GM10248 (cell line): ENCODE measurements around the gene EPAS1.

Experiments used
- CTCF ChIA-PET: fragments of 300-600 bp; sonication (Branson Sonifier 250); formaldehyde crosslinking; extraction: SDS; loops from one replicate; lab custom pipeline; 2021; ENCODE audit warnings: antibody characterized with exemption; lab: Yijun Ruan, JAX
- POLR2A ChIA-PET: fragments of 350-650 bp; sonication (Branson Sonifier 250); formaldehyde crosslinking; extraction: SDS; loops from one replicate; lab custom pipeline; 2020; ENCODE audit warnings: antibody characterized with exemption; lab: Yijun Ruan, JAX
- DNase-seq: peaks from one replicate; pipeline ENCODE4 v3.0.0; 2012; ENCODE audit errors: extremely low spot score
- TF ChIP-seq, protein P1 (sequence below): IDR thresholded peaks from 2 replicates; pipeline ENCODE4 v1.5.1; 2012; ENCODE audit warnings: mild to moderate bottlenecking, low read depth; ENCODE audit errors: extremely low read depth, missing control alignments, control extremely low read depth

Gene EPAS1

DNA sequence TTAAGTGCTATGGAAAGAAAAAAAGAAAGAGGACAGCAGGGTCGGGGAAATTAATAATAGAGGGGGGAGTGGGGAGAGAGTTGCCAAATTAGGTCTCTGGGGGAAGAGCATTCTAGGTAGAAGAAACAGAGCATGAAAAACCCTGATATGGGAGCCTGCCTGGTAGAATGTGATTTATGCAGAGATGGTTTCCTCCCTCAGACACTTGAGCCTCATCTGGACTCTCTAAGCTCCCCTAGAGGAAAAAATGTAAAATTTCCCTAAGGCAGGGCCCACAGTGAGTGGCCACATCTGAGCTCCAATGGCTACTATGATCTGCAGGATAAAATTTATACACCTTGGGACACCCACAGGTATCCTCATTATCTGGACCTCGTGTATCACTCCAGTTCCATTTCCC is 20.6 kb upstream of the EPAS1 start:
- no peak for DNase-seq
- ChIA-PET POLR2A (no interaction called here), CTCF (no interaction called here)
- TF ChIP-seq, protein P1, sequence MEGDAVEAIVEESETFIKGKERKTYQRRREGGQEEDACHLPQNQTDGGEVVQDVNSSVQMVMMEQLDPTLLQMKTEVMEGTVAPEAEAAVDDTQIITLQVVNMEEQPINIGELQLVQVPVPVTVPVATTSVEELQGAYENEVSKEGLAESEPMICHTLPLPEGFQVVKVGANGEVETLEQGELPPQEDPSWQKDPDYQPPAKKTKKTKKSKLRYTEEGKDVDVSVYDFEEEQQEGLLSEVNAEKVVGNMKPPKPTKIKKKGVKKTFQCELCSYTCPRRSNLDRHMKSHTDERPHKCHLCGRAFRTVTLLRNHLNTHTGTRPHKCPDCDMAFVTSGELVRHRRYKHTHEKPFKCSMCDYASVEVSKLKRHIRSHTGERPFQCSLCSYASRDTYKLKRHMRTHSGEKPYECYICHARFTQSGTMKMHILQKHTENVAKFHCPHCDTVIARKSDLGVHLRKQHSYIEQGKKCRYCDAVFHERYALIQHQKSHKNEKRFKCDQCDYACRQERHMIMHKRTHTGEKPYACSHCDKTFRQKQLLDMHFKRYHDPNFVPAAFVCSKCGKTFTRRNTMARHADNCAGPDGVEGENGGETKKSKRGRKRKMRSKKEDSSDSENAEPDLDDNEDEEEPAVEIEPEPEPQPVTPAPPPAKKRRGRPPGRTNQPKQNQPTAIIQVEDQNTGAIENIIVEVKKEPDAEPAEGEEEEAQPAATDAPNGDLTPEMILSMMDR: no peak

DNA sequence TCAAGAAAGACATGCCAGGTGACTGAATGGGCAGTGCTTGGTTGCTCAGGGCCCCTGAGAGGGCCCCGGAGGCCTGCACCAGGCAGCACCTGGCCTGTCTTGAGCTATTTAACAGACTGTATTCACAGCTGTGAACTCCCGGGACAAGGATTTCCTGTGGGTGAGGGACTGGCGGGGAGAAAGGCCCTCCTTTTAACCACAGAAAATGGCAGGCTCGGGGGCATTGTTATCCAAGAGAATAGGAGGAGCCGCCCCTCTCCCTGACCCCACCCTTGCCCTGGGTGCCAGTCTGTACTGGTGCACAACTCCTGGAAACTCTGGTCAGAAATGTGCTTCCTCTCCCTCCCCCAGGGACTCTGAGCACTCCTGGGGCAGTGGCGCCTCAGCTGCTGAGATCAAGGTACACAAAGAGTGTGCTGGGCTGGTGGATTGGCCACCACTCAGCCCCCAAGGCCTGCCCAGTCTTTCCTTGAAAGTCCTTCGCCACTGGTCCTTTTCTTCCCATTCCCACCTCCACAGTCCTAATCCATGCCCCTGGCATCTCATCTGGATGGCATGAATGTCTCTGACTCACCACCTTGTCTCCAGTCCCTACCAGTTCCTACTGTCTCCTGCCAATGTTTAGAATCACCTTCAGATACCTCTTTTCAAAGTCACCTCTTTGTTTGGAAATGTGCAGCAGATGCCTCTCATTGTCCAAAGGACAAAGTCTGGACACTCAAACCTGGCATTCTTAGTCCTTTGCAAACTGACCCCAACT is 19.6 kb upstream of the EPAS1 start:
- ChIA-PET POLR2A (no interaction called here), CTCF (no interaction called here)
- TF ChIP-seq, protein P1: no peak
- DNase-seq: no peak

DNA sequence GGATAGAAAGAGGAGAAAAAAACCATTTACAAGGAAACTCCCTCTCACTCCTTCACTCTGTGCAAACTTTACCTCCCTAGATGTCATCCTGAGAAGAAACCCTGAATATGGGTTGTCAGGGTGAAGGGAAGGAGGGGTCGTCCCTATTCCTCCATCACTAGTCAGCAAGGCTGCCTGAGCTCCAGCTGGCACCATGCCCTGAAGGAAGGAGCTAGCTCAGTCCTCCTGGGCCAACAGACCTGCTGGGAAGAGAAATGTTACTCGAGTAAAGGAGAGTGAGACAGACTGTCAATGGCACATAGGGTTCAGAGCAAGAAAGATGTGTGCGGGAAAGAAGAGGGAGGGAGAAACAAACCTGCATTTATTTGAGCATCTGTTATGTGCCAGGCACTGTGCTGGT is 18.3 kb upstream of the EPAS1 start:
- POLR2A ChIA-PET: no interaction called here
- TF ChIP-seq, protein P1: no peak
- no peak for DNase-seq
- CTCF ChIA-PET: interaction anchor here (0.8 to 1.3 kb wide), 4 partner anchors 9 to 77 kb away, joined by 3 to 4 read pairs (median 3); no protein-coding TSS in a partner anchor

DNA sequence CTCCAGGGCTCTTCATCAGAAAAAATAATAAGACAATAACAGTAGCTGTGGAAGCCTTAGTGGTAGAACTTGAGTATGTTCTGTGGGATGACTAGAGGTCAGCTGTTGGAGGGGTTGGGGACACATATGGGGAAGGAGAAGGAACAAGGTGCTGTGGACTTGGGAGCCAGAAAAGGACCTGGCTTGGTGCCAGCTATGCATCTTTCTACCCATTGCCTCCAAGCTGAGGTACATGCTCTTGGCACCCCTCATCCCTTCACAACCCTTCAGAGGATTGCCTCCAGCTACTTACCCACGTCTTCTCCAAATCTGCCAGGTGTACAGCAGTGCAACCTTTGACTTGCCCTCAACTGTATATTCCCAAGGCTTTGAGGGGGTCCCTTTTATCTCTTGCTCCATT is 15.3 kb upstream of the EPAS1 start:
- ChIA-PET POLR2A (no interaction called here), CTCF (interaction anchor here (1.2 to 1.6 kb wide), 2 partner anchors 12 to 15 kb away, joined by 3 to 6 read pairs; no protein-coding TSS in a partner anchor)
- TF ChIP-seq, protein P1: no peak
- no peak for DNase-seq

DNA sequence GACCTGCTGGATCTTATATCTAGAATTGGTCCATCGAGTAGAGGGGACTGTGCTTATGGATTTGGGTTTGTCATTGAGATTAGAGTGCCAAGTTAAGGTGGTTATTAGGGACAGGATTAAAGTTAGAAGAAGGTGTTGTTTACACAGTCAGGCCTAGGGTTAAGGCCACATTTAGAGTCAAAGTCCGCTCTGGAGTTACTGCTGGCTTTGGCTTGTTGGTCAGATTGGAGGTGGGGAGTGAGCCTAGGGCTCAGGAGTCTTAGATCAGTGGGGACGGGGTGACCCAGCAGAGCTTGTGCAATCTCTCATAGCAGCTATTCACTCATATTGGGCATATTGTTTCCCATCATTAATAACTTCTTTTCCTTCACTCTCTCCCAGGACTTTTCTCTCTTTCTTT is 13.5 kb upstream of the EPAS1 start:
- ChIA-PET CTCF (no interaction called here), POLR2A (no interaction called here)
- no peak for DNase-seq
- TF ChIP-seq, protein P1: no peak

DNA sequence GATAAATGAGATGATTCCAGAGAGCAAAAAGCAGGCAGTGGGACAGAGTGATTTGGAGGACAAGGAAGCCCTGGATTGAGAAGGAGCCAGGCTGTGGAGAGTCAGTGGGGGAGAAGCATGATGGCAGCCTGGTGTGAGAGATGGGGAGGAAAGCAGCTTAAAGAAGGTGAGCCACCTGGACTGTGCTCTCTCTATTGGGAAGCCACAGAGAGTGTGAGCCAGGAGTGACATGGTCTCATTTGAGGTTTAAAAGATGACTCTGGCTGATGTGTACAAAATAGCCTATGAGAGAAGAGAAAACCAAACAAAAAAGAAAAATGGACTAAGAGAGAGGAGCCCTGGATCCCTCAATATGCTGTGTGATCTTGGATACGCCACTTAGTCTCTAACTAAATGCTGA is 12.9 kb upstream of the EPAS1 start:
- CTCF ChIA-PET: interaction anchor here (1.1 to 1.2 kb wide), 2 partner anchors 14 to 20 kb away, joined by 3 read pairs; no protein-coding TSS in a partner anchor
- POLR2A ChIA-PET: no interaction called here
- no peak for DNase-seq
- TF ChIP-seq, protein P1: no peak

DNA sequence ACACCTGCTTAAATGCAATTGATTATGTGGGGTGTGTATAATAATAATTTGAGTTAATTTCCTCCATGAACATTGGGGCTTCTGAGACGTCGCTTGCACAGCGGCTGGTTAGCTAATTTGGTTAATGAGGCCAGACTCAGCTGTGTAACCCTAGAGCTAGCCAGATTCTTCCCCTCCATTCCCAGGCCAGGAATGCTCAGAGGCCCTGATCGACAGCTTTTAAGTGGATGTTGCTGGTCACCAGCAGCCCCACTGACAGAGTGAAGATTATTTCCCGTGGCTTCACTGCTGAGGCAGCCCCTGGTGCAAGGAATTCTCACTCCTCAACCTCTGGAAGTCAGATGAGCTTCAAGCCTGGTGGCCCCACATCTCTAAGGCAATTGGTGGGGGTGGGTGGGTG is 12.4 kb upstream of the EPAS1 start:
- ChIA-PET CTCF (interaction anchor here (1.1 to 1.2 kb wide), 2 partner anchors 14 to 21 kb away, joined by 3 read pairs; no protein-coding TSS in a partner anchor), POLR2A (no interaction called here)
- TF ChIP-seq, protein P1: no peak
- no peak for DNase-seq
